ENCODE measurements around the gene SLC12A8. TPM values are rescaled to one million over a fixed set of nuclear protein-coding genes. Genes with fewer than 3 reads are reported as not detected.

The SLC12A8 gene
- total and polyA plus RNA-seq, 2 of the 13 experiments (the other 11 are each of a cell fraction or from before 2014, with no cell fraction given), result 0.44 to 0.71 TPM

- TF ChIP-seq ZNF781 (CRISPR knock-in tag; IDR thresholded peaks at IDR 0.05; ENCODE audit: borderline replicate concordance, not compliant biosample characterization) (no peak), ZNF567 (CRISPR knock-in tag; IDR thresholded peaks at IDR 0.05; ENCODE audit: borderline replicate concordance) (no peak), ZFP36L2 (CRISPR knock-in tag; IDR thresholded peaks at IDR 0.05) (no peak), DPF2 (CRISPR knock-in tag; IDR thresholded peaks at IDR 0.05; ENCODE audit: borderline replicate concordance, low read depth) (peak; percentile 89), MYNN (CRISPR knock-in tag; IDR thresholded peaks at IDR 0.05; ENCODE audit: low read depth) (no peak), KLF13 (CRISPR knock-in tag; IDR thresholded peaks at IDR 0.05) (no peak), HMG20A (CRISPR knock-in tag; IDR thresholded peaks at IDR 0.05; ENCODE audit: borderline replicate concordance) (peak; percentile 77; the same call in 1 of the 2 replicates), ZNF124 (CRISPR knock-in tag; IDR thresholded peaks at IDR 0.05) (no peak), GMEB1 (CRISPR knock-in tag; IDR thresholded peaks at IDR 0.05; ENCODE audit: borderline replicate concordance) (peak; percentile 44; the same call in 1 of the 2 replicates), ZNF746 (CRISPR knock-in tag; IDR thresholded peaks at IDR 0.05) (no peak), ISL2 (CRISPR knock-in tag; IDR thresholded peaks at IDR 0.05) (peak; percentile 91), SAP130 (CRISPR knock-in tag; IDR thresholded peaks at IDR 0.05; ENCODE audit: low read depth) (peak; percentile 84), NCOA1 (CRISPR knock-in tag; IDR thresholded peaks at IDR 0.05) (0 out of 2 replicates have a peak, but pooled peaks have one; percentile 40), FOXJ3 (CRISPR knock-in tag; IDR thresholded peaks at IDR 0.05; ENCODE audit: borderline replicate concordance) (peak; percentile 86; the same call in 1 of the 2 replicates), ZNF260 (CRISPR knock-in tag; IDR thresholded peaks at IDR 0.05; ENCODE audit: borderline replicate concordance, low read depth) (no peak), JUNB (CRISPR knock-in tag; IDR thresholded peaks at IDR 0.05; ENCODE audit: borderline replicate concordance) (no peak), ZBTB20 (CRISPR knock-in tag; IDR thresholded peaks at IDR 0.05; ENCODE audit: borderline replicate concordance, low read depth) (no peak), ZNF670 (CRISPR knock-in tag; IDR thresholded peaks at IDR 0.05; ENCODE audit: borderline replicate concordance) (peak; percentile 55; the same call in 1 of the 2 replicates), ATM (IDR thresholded peaks at IDR 0.05; ENCODE audit: borderline replicate concordance) (no peak), TEF (CRISPR knock-in tag; IDR thresholded peaks at IDR 0.05) (no peak), KMT2B (CRISPR knock-in tag; IDR thresholded peaks at IDR 0.05) (0 out of 2 replicates have a peak, but pooled peaks have one; percentile 16), FOXP4 (CRISPR knock-in tag; IDR thresholded peaks at IDR 0.05) (peak; percentile 96), ZMAT5 (CRISPR knock-in tag; IDR thresholded peaks at IDR 0.05; ENCODE audit: borderline replicate concordance, low read depth) (no peak)
Measured at GRCh38 chr3:125062904-125063618, 149.5 kb downstream of the SLC12A8 start (continued).

Data from HepG2 (cell line).